Cardiac septum (tissue), 1 donor: ENCODE results near the gene CLIC3. TPM values are rescaled to one million over a fixed set of nuclear protein-coding genes. Genes with fewer than 3 reads are reported as not detected.

Experiments used
- DNase-seq: peaks from one replicate; pipeline ENCODE4 v3.0.0-alpha.2; 2020; ENCODE audit warnings: low spot score
- intact Hi-C: fragments of 100-400 bp; cut with DNase I; formaldehyde crosslinking; loops from one replicate; pipeline ENCODE4 v1.14.0; 2022
- total RNA-seq: library from RNA; stranded (reverse); fragmentation: NEBNext Ultra II Directional; extraction: Animal tissue kit (Norgen Biotek cat#: 25700); gene quantifications from one replicate; pipeline ENCODE4 v1.2.1, GENCODE V29; 2021
- donor health status: DM: no; HTN: no; CAD: no.

CLIC3 gene
- total RNA-seq, 1 donor from 2014 or later = 12.9 TPM

- intact Hi-C loops = no loop called here
- DNase-seq = no peak
Observed at GRCh38 chr9:136958898-136959850, 37.2 kb downstream of the CLIC3 start.

GRCh38 chr9:136958473-136958872 is 37.9 kb downstream of the CLIC3 start:
- DNase-seq = no peak
- intact Hi-C loops = no loop called here

- no peak for DNase-seq
- intact Hi-C loops = no loop called here
Observed at GRCh38 chr9:136957901-136958300, 38.5 kb downstream of the CLIC3 start.

- DNase-seq = no peak
- intact Hi-C loops = no loop called here
Observed at GRCh38 chr9:136957461-136957860, 38.9 kb downstream of the CLIC3 start.

GRCh38 chr9:136956604-136957003 is 39.8 kb downstream of the CLIC3 start:
- intact Hi-C loops = no loop called here
- DNase-seq = no peak

- intact Hi-C loops = no loop called here
- DNase-seq = no peak
Observed at GRCh38 chr9:136955943-136956335, 40.4 kb downstream of the CLIC3 start.

- DNase-seq = no peak
- intact Hi-C loops = no loop called here
Observed at GRCh38 chr9:136955202-136955942, 41.0 kb downstream of the CLIC3 start.

- intact Hi-C loops = no loop called here
- no peak for DNase-seq
Observed at GRCh38 chr9:136954270-136955083, 41.9 kb downstream of the CLIC3 start.

- intact Hi-C loops = loop anchor here (2.0 kb wide), 1 partner anchor 21 kb away; no protein-coding TSS in a partner anchor
- no peak for DNase-seq
Observed at GRCh38 chr9:136953771-136954269, 42.5 kb downstream of the CLIC3 start.

- DNase-seq = no peak
- intact Hi-C loops = loop anchor here (2.0 kb wide), 1 partner anchor 22 kb away; no protein-coding TSS in a partner anchor
Observed at GRCh38 chr9:136952876-136953770, 43.2 kb downstream of the CLIC3 start.

- DNase-seq = no peak
- intact Hi-C loops = loop anchor here (2.0 kb wide), 1 partner anchor 22 kb away; no protein-coding TSS in a partner anchor
Observed at GRCh38 chr9:136952321-136952850, 44.0 kb downstream of the CLIC3 start.

GRCh38 chr9:136951541-136952320 is 44.6 kb downstream of the CLIC3 start, which contains the start of gene LCN12:
Gene LCN12 (plus strand): TSS chr9:136952273. CDS start chr9:136952328, 55 bp downstream.
- DNase-seq = no peak
- intact Hi-C loops = loop anchor here (2.0 kb wide), 1 partner anchor 23 kb away; no protein-coding TSS in a partner anchor

GRCh38 chr9:136950656-136951276 is 45.6 kb downstream of the CLIC3 start:
- no peak for DNase-seq
- intact Hi-C loops = no loop called here

GRCh38 chr9:136949817-136950655 is 46.3 kb downstream of the CLIC3 start:
- intact Hi-C loops = loop anchor here (2.0 kb wide), 1 partner anchor 85 kb away; no protein-coding TSS in a partner anchor
- peak; percentile 98 for DNase-seq

- DNase-seq = no peak
- intact Hi-C loops = loop anchor here (2.0 kb wide), 1 partner anchor 85 kb away; no protein-coding TSS in a partner anchor
Observed at GRCh38 chr9:136949239-136949816, 47.0 kb downstream of the CLIC3 start.
